Endodermal cell (in vitro differentiated cells): ENCODE measurements around the gene TRIM33. TPM values are rescaled to one million over a fixed set of nuclear protein-coding genes. Genes with fewer than 3 reads are reported as not detected.

ENCODE experiments used
- DNase-seq: peaks from one replicate; pipeline ENCODE4 v3.0.0-alpha.2; 2017
- H3K27ac ChIP-seq: 2 replicates; pipeline ENCODE4 v1.5.1; 2013; ENCODE audit warnings: mild to moderate bottlenecking, low read depth, low read length, moderate library complexity
- H3K27me3 ChIP-seq: 2 replicates; pipeline ENCODE4 v1.6.1; 2013; ENCODE audit warnings: mild to moderate bottlenecking, low read length, moderate library complexity; ENCODE audit not compliant: insufficient read depth, control insufficient read depth, poor library complexity, severe bottlenecking
- H3K36me3 ChIP-seq: 2 replicates; pipeline ENCODE4 v1.7.0; 2013; ENCODE audit warnings: mild to moderate bottlenecking, low read length, moderate library complexity; ENCODE audit not compliant: control insufficient read depth, insufficient read depth
- H3K4me1 ChIP-seq: one replicate; pipeline ENCODE4 v1.7.0; 2013; ENCODE audit warnings: low read length; ENCODE audit not compliant: control insufficient read depth, insufficient read depth
- H3K4me3 ChIP-seq: 2 replicates; pipeline ENCODE4 v1.5.1; 2013; ENCODE audit warnings: mild to moderate bottlenecking, low read length, moderate library complexity
- H3K9ac ChIP-seq: 2 replicates; pipeline ENCODE4 v1.6.1; 2013; ENCODE audit warnings: mild to moderate bottlenecking, low read length, moderate library complexity; ENCODE audit not compliant: poor library complexity, severe bottlenecking; ENCODE audit errors: extremely low read depth
- H3K9me3 ChIP-seq: 2 replicates; pipeline ENCODE4 v1.6.1; 2013; ENCODE audit warnings: mild to moderate bottlenecking, low read length, moderate library complexity; ENCODE audit not compliant: control insufficient read depth
- H3K27ac Mint-ChIP-seq: 2 replicates; pipeline ENCODE4 v1.8.0; 2020; ENCODE audit warnings: mixed read lengths
- H3K27me3 Mint-ChIP-seq: 2 replicates; pipeline ENCODE4 v1.8.0; 2021; ENCODE audit warnings: mild to moderate bottlenecking, mixed read lengths; ENCODE audit not compliant: insufficient read depth
- H3K36me3 Mint-ChIP-seq: 2 replicates; pipeline ENCODE4 v1.8.0; 2020; ENCODE audit warnings: low read depth, mixed read lengths
- H3K4me1 Mint-ChIP-seq: 2 replicates; pipeline ENCODE4 v1.8.0; 2020; ENCODE audit warnings: mixed read lengths
- H3K4me3 Mint-ChIP-seq: 2 replicates; pipeline ENCODE4 v1.8.0; 2020; ENCODE audit warnings: mild to moderate bottlenecking, moderate library complexity, mixed read lengths
- H3K9me3 Mint-ChIP-seq: 2 replicates; pipeline ENCODE4 v1.8.0; 2020; ENCODE audit warnings: mild to moderate bottlenecking, mixed read lengths
- CTCF ChIP-seq: fragments of 200-600 bp; sonication (generic); conservative IDR thresholded peaks from 2 replicates; pipeline ENCODE4 v1.5.0; 2021; ENCODE audit warnings: antibody characterized with exemption, mild to moderate bottlenecking
- WGBS, 2 experiments: methylation state at CpG; one replicate each; pipeline versions ENCODE4 v1.1.5 to v1.1.7; 2013; ENCODE audit warnings: missing lambda C conversion rate in 2 of 2, mixed read lengths in 1 of 2; ENCODE audit not compliant: insufficient coverage in 1 of 2, insufficient read length in 1 of 2; 5-methylcytosine and 5-hydroxymethylcytosine counted together
- total RNA-seq, 2 donors: library from RNA; stranded (reverse); fragmentation: NEBNext Ultra II Directional in 1 of 2; extraction: Animal tissue kit (Norgen Biotek cat#: 25700) in 1 of 2; gene quantifications; 2 replicates in 1 of 2; 3 replicates in 1 of 2; pipeline ENCODE4 v1.2.1, GENCODE V29; 2021

Gene TRIM33
- total RNA-seq, 2 donors from 2014 or later = 47.2 to 50.6 TPM

- TF ChIP-seq CTCF = no peak
- no peak overlapping the region for H3K9ac ChIP-seq
- H3K4me3 Mint-ChIP-seq = no peak overlapping the region
- H3K27ac ChIP-seq = no peak overlapping the region
- no peaks in the 10 kb centered on the region for H3K4me1 ChIP-seq
- H3K9me3 Mint-ChIP-seq = no peaks in the 10 kb centered on the region
- no peaks in the 10 kb centered on the region for H3K9me3 ChIP-seq
- H3K27me3 Mint-ChIP-seq = no peaks in the 10 kb centered on the region
- peaks cover 35% of the 10 kb centered on the region for H3K36me3 ChIP-seq
- 95 to 99% methylated on average over 6 to 7 of the region's 7 CpGs for WGBS, 2 experiments
- H3K27me3 ChIP-seq = no peaks in the 10 kb centered on the region
- H3K4me1 Mint-ChIP-seq = peaks cover 14% of the 10 kb centered on the region
- H3K27ac Mint-ChIP-seq = no peak overlapping the region
- peaks cover 27% of the 10 kb centered on the region for H3K36me3 Mint-ChIP-seq
- no peak overlapping the region for H3K4me3 ChIP-seq
- DNase-seq = no peak
Observed at GRCh38 chr1:114503916-114504422, 7.0 kb downstream of the TRIM33 start.

- Histone ChIP-seq H3K4me3 (no peak overlapping the region), H3K36me3 (peaks cover 32% of the 10 kb centered on the region), H3K27ac (no peak overlapping the region), H3K9me3 (no peaks in the 10 kb centered on the region), H3K9ac (no peak overlapping the region), H3K4me1 (no peaks in the 10 kb centered on the region), H3K27me3 (no peaks in the 10 kb centered on the region)
- no peaks in the 10 kb centered on the region for H3K27me3 Mint-ChIP-seq
- H3K27ac Mint-ChIP-seq = no peak overlapping the region
- no peaks in the 10 kb centered on the region for H3K9me3 Mint-ChIP-seq
- H3K4me3 Mint-ChIP-seq = no peak overlapping the region
- peaks cover 29% of the 10 kb centered on the region for H3K36me3 Mint-ChIP-seq
- no peak for DNase-seq
- peaks cover 1% of the 10 kb centered on the region for H3K4me1 Mint-ChIP-seq
- no peak for TF ChIP-seq CTCF
Observed at GRCh38 chr1:114502080-114502479, 8.9 kb downstream of the TRIM33 start.

- Mint-ChIP-seq H3K36me3 (peaks cover 9% of the 10 kb centered on the region), H3K4me1 (no peaks in the 10 kb centered on the region), H3K4me3 (no peak overlapping the region), H3K27ac (no peak overlapping the region), H3K9me3 (no peaks in the 10 kb centered on the region), H3K27me3 (no peaks in the 10 kb centered on the region)
- Histone ChIP-seq H3K27me3 (no peaks in the 10 kb centered on the region), H3K4me3 (no peak overlapping the region), H3K27ac (no peak overlapping the region), H3K9ac (no peak overlapping the region), H3K4me1 (no peaks in the 10 kb centered on the region), H3K36me3 (peaks cover 15% of the 10 kb centered on the region), H3K9me3 (no peaks in the 10 kb centered on the region)
- TF ChIP-seq CTCF = no peak
- no peak for DNase-seq
Observed at GRCh38 chr1:114499478-114499877, 11.5 kb downstream of the TRIM33 start.
